ENCODE results near the gene HNRNPA3.
"Not testable (repeated sequence)": the region's sequence is repeated elsewhere in the genome, so short reads cannot be mapped to it uniquely, and the experiment has no call there.

The HNRNPA3 gene

GRCh38 chr2:177232098-177232704 is 19.6 kb downstream of the HNRNPA3 start:
- no peak for DNase-seq (ENCODE audit: low read depth in 4 of 4, low spot score in 1 of 4)

- DNase-seq (ENCODE audit: low read depth in 4 of 4, low spot score in 1 of 4) = no peak
Observed at GRCh38 chr2:177234267-177234666, 21.7 kb downstream of the HNRNPA3 start.

GRCh38 chr2:177235855-177236437 is 23.4 kb downstream of the HNRNPA3 start:
- DNase-seq (ENCODE audit: low read depth in 4 of 4, low spot score in 1 of 4) = no peak

GRCh38 chr2:177237932-177238331 is 25.3 kb downstream of the HNRNPA3 start:
- DNase-seq (ENCODE audit: low read depth in 4 of 4, low spot score in 1 of 4) = no peak

GRCh38 chr2:177239053-177239452 is 26.5 kb downstream of the HNRNPA3 start:
- no peak for DNase-seq (ENCODE audit: low read depth in 4 of 4, low spot score in 1 of 4)

GRCh38 chr2:177239932-177240630 is 27.5 kb downstream of the HNRNPA3 start:
- DNase-seq (ENCODE audit: low read depth in 4 of 4, low spot score in 1 of 4) = no peak

GRCh38 chr2:177241711-177242120 is 29.1 kb downstream of the HNRNPA3 start:
- DNase-seq (ENCODE audit: low read depth in 4 of 4, low spot score in 1 of 4) = no peak

- DNase-seq (ENCODE audit: low read depth in 4 of 4, low spot score in 1 of 4) = no peak
Observed at GRCh38 chr2:177242121-177242987, 29.8 kb downstream of the HNRNPA3 start.

- DNase-seq (ENCODE audit: low read depth in 4 of 4, low spot score in 1 of 4) = no peak
Observed at GRCh38 chr2:177243073-177243472, 30.5 kb downstream of the HNRNPA3 start.

GRCh38 chr2:177243476-177243875 is 30.9 kb downstream of the HNRNPA3 start:
- no peak for DNase-seq (ENCODE audit: low read depth in 4 of 4, low spot score in 1 of 4)

- no peak for DNase-seq (ENCODE audit: low read depth in 4 of 4, low spot score in 1 of 4)
Observed at GRCh38 chr2:177244244-177244771, 31.7 kb downstream of the HNRNPA3 start.

GRCh38 chr2:177245010-177245422 is 32.4 kb downstream of the HNRNPA3 start:
- DNase-seq (ENCODE audit: low read depth in 4 of 4, low spot score in 1 of 4) = no peak

- no peak for DNase-seq (ENCODE audit: low read depth in 4 of 4, low spot score in 1 of 4)
Observed at GRCh38 chr2:177246000-177246399, 33.4 kb downstream of the HNRNPA3 start.

- not testable (repeated sequence) for DNase-seq (ENCODE audit: low read depth in 4 of 4, low spot score in 1 of 4)
Observed at GRCh38 chr2:177246523-177247030, 34.0 kb downstream of the HNRNPA3 start.

- no peak for DNase-seq (ENCODE audit: low read depth in 4 of 4, low spot score in 1 of 4)
Observed at GRCh38 chr2:177247693-177248262, 35.2 kb downstream of the HNRNPA3 start.

- DNase-seq (ENCODE audit: low read depth in 4 of 4, low spot score in 1 of 4) = no peak
Observed at GRCh38 chr2:177249038-177249437, 36.4 kb downstream of the HNRNPA3 start.

- no peak for DNase-seq (ENCODE audit: low read depth in 4 of 4, low spot score in 1 of 4)
Observed at GRCh38 chr2:177250461-177250860, 37.9 kb downstream of the HNRNPA3 start.

GRCh38 chr2:177251165-177251542 is 38.6 kb downstream of the HNRNPA3 start:
- no peak for DNase-seq (ENCODE audit: low read depth in 4 of 4, low spot score in 1 of 4)

- DNase-seq (ENCODE audit: low read depth in 4 of 4, low spot score in 1 of 4) = no peak
Observed at GRCh38 chr2:177252808-177253531, 40.4 kb downstream of the HNRNPA3 start.

GRCh38 chr2:177253704-177254103 is 41.1 kb downstream of the HNRNPA3 start:
- DNase-seq (ENCODE audit: low read depth in 4 of 4, low spot score in 1 of 4) = no peak

Measured in stimulated activated CD4-positive, alpha-beta T cell treated with anti-CD3 and anti-CD28 coated beads, Interleukin-1b, Interleukin-23, amount 100 ng/mL, for 24 hours (primary cell).